GM19395 (cell line): ENCODE data around the gene INS.

Source experiments
- ATAC-seq: cut with Tn5 transposase; IDR thresholded peaks from one replicate; pipeline ENCODE4 v1.9.1; 2021; ENCODE audit warnings: mild to moderate bottlenecking, moderate library complexity; ENCODE audit not compliant: unreplicated experiment

Gene INS

DNA sequence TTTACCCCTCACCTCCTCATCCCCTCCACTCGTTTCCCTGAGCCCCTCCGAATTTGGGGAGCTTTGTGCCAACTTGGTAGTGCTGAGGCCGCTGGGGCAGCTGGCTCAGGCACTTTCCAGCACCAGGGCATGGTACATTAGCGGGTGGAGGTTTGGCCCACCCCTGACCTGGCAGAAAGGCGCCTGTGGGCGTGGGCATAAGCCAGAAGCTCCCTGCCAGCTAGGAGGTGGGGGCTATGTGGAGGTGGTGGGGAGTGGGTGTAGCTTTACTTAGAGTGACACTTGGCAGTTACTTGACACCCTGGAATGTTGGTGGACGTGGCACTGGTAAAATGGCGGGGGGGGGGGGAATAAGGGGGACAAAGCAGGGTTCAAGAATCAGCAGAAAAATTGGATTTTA is 11.5 kb downstream of the INS start:
- no peak for ATAC-seq

DNA sequence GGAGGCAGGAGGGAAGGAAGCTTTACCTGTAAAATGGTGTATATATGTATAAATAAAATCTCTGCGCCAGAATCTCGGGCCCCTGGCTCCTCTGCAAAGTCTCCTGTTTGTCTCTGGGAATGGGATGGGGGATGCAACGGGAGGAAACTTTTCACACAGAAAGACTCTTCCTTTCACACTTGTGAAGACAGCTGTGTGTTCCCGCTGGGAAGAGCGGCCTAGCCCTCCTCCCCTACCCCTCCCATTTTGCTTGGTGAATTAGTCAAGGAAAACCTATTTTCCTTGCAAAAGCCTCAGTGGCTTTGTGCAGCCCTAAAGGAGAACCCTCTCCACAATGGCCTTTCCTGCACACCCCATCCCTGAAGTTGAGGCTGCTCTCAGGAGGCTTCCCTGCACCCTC is 12.4 kb downstream of the INS start:
- no peak for ATAC-seq

- ATAC-seq, result no peak
These were observed 13.6 kb downstream of the INS start for GRCh38 chr11:2147391-2147790.

DNA sequence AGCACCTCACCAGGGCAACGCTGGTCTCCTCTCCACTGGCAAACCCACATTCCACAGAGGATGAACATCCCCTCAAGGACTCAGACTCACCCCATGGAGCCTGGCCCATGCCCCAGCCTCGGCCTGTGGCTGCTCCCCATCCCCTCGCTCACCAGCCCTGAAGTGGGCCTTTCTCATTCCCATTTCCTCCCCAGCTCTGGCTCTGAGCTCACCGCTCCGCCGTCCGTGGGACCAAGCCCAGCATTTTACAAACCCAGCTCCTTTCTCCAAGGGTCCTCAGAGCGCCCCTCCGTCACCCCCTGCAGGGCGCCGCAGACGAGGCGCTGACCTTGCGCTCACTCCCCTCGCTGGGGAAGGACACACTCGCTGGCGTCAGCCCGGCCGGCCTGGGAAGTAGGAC is 15.0 kb downstream of the INS start:
- no peak for ATAC-seq

- ATAC-seq, result no peak
These were observed 16.3 kb downstream of the INS start for GRCh38 chr11:2144544-2145248.

DNA sequence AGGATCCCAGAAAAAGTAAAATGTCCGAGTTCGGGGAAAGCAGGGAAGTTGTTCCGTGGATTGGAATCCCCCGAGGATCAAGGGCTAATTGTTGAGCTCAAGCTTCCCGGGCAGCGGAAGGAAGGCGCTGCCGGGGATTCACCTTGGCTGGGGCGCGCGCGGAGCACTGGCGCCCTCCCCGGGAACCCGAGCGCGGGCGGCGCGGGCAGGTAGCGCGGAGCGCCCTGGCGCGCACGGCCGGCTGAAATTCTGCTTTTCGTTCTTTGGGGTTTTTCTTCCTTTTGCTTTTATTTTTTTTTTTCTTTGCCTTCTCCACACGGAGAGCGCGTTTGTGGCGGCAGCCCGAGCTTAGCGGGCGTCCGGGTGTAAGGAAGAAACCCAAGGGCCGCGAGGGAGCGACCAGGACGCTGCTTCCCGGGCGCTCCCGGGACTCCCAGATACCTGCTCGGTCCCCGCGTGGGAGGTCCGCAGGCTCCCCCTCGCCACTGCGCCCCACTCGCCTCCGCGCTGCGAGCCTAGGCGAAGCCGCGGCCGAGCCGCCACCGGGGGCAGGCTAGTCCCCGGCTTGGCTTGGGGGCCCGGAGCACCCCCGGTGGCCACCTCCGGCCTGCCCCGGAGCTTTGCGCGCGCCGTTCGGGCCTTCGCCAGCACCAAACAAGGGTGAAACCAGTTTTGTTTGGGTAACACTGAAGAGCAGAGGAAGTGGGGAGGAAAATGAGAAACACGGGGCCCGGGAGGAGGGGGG is 17.0 kb downstream of the INS start:
- ATAC-seq, result no peak

DNA sequence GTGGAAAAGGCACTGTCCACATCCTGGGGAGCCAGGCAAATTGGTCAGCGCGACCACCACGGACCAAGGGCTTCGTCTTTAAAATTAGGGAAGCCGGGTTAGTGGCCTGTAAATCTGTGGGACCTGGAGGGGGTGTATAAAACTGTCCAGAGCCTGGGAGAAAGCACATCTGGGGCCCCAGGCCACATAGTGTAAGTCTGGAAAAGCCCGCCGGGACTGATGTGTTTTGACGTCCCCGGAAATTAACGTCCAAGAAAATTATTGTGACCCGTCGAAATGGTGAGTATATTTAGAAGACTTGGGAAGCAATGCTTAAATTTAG is 17.6 kb downstream of the INS start:
- no peak for ATAC-seq

GRCh38 chr11:2142762-2143202 is 18.2 kb downstream of the INS start:
- ATAC-seq, result no peak

DNA sequence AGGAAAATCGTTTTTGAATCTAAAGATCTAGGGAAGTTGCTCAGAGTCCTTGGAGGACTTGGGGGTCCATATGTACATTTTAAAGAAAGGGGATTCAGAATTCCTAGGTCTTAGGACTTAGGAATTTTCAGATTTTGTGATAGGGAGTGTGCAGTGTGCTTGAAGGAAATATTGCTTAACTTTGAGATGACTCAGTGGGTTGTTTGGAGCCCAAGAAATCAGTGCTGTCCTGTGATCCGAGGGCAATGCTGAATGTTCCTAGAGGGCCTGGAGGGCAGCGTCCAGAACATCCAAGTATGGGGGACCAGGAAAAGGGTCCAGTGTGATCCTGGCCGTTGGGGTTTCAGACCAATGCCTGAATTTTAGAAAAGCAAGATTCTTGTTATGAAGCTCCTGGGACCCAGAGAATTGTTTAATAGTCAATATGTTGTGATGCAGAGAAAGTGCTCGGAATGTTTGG is 18.7 kb downstream of the INS start:
- no peak for ATAC-seq

- no peak for ATAC-seq
These were observed 20.3 kb downstream of the INS start for GRCh38 chr11:2140411-2141400.

DNA sequence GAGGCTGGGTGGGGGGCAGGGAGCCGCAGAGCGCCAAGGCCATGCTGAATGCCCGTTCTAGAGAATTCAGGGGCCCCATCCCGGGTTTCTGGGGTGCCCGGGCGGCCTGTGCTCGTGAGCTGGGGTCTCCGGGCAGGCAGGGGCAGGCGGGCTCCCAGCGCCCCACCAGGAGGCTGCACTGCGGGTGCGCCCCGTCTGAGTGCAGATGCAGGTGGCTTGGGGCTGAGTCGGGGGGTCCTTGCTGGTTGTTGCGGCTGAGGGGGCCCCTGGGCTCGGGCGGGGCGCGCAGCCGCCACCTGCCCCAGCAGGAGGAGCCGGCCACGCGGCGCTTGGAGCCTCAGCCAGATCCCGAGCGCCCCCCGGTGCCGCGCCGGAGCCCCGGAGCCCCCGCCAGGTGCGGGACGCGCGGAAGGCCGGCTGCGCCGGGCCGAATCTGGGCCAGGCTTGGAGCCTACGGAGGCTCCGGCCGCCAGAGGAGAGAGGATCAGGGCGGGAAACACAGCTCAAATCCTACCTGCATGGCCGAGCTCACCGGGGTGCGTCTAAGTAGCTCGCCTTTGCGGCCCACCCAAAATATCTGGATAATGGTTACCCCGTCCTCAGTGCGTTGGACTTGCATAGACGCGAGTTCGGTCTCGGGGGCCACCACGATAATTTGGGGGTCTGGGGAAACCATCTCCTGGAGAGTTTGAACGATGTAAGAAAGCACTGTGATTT is 21.2 kb downstream of the INS start:
- no peak for ATAC-seq

DNA sequence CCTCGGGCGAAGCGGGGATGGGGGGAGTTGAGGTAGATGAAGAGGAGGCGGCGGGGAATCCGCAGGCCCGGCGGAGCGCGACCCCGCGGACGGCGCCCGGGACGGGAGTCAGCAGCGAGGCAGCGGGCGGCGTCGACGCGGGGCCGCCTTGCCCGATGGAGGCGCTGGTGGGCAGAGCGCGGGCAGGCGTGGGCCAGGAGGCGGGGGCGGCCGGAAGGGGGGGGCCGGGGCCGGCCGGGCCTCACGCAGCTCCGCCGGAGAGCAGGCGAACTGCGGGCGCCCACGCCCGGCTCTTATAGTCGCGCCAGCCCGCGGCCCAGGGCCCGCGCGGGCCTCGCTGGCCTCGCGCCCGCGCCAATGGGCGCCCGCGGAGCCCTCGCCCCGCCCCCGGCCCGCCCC is 21.9 kb downstream of the INS start, which contains the start of gene IGF2:
IGF2 (minus strand) TSS at position 267 of the 399 bp plus-strand sequence. CDS start 3,866 bp downstream, outside the sequence.
- no peak for ATAC-seq

DNA sequence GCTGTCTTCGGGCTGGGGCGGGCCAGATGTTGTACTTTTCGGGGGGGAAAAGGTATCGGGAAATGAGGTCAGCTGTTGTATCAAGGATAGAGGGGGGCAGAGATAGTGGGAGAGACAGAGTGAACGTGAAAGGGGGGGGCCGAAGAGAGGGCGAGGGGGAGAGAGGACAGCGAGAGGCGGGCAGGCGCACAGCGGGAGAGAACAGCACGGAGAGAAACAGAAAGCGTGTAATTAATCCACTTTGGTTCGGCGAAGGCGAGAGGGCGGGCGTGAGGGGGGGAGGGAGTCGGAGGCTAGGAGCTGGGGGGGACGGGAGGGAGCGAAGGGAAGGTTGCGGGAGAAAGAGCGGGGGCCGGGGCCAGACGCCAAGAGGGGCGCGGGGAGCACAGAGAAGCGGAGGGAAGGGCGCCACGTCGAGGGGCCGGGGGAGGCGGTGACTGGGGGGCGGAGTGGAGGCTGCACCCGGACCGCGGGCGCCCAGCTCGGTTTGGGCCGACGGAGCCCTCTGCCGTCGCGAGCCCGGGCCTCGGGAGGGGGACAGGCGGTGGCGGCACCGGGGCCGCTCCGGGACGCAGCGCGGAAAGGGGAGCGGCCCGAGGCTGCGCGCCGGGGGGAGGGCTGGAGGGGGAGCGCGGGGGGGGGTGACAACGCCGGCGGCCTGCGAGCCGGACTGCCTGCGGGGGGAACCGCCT is 22.4 kb downstream of the INS start:
- ATAC-seq, result no peak

DNA sequence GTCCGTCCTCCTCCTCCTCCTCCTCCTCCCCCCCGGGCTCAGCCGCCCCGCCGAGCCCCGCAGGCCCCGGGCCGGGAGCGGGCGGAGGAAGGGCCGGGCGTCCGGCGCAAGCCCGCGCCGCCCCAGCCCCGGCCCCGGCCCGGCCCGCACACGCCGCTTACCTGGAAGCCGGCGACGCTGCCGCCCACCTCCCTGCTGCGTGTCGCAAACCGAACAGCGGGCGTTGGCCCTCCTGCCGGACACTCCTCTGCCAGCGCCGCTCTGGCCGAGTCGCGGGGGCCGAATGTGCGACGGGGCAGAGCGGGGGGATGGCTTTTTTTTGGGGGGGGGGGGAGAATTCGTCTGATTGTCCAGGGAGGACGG is 23.0 kb downstream of the INS start:
- no peak for ATAC-seq

DNA sequence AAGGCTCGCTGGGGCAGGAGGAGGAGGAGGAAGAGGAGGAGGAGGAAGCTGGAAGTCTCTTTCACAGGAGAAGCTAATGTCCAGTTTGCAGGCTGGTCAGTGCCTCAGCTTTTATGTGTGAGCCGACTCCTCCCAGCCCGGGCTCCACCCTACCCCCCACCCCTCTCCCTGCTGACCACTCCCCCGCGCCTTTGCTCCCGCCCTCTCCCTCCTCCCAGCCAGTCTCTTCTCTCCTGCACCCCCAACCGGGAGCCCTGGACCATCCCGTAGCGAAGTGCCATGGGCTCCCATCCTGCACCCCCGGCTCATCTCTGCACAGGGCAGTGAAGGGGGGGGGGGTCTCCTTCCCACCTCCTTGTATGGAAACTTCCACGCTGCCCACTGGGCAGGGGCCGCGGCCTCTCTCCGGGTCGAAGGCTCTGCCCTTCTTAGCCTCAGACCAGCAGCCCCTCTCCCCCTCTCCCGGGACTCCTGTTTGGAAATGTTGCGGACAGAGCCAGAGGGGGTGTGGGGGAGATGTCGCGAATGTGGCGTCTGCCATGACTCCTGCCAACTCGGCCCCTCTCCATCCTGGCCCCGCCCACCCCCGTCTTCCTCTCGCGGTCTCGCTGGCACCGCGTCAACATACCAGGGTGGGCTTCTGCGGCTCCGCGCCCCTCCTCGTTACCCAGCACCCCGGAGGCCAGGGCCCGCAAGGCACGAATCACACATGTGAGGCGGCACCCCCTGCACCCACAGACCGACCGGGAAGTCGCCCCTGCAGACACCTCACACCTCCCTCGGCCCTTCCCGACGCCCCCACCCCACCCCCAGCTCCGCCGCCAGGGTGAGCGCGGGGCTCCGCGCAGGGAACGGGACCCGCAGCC is 23.6 kb downstream of the INS start:
- no peak for ATAC-seq

GRCh38 chr11:2136952-2137201 is 24.1 kb downstream of the INS start:
- no peak for ATAC-seq

- ATAC-seq, result no peak
These were observed 24.6 kb downstream of the INS start for GRCh38 chr11:2136209-2136951.

GRCh38 chr11:2135648-2136201 is 25.3 kb downstream of the INS start:
- no peak for ATAC-seq
